Trophoblast cell (in vitro differentiated cells and primary cell): Measurements from ENCODE around the gene TPPP.
A peak's percentile ranks its signal among the peaks of the same experiment; 100 is the strongest.

Source experiments
- DNase-seq, 2 donors: peaks; one replicate each; pipeline ENCODE4 v3.0.0-alpha.2; 2016
- H2AFZ ChIP-seq: 2 replicates; pipeline ENCODE4 v1.6.1; 2013; ENCODE audit warnings: low read length, moderate library complexity, mild to moderate bottlenecking; ENCODE audit not compliant: insufficient read depth, poor library complexity
- H2AK5ac ChIP-seq: 2 replicates; pipeline ENCODE4 v1.6.1; 2013; ENCODE audit warnings: mild to moderate bottlenecking, low read length
- H2BK120ac ChIP-seq: 2 replicates; pipeline ENCODE4 v1.6.1; 2013; ENCODE audit warnings: low read length, mild to moderate bottlenecking, moderate library complexity; ENCODE audit not compliant: insufficient read depth, poor library complexity
- H2BK12ac ChIP-seq: 2 replicates; pipeline ENCODE4 v1.6.1; 2013; ENCODE audit warnings: mild to moderate bottlenecking, low read length, moderate library complexity
- H2BK5ac ChIP-seq: 2 replicates; pipeline ENCODE4 v1.6.1; 2013; ENCODE audit warnings: low read length, low read depth, moderate library complexity, mild to moderate bottlenecking; ENCODE audit not compliant: poor library complexity
- H3K14ac ChIP-seq: 2 replicates; pipeline ENCODE4 v1.6.1; 2013; ENCODE audit warnings: mild to moderate bottlenecking, low read length
- H3K18ac ChIP-seq: 2 replicates; pipeline ENCODE4 v1.6.1; 2013; ENCODE audit warnings: mild to moderate bottlenecking, low read length
- H3K23ac ChIP-seq: 2 replicates; pipeline ENCODE4 v1.6.1; 2013; ENCODE audit warnings: low read length
- H3K27ac ChIP-seq: 2 replicates; pipeline ENCODE4 v1.5.1; 2013; ENCODE audit warnings: low read depth, mild to moderate bottlenecking, inconsistent platforms, low read length, moderate library complexity
- H3K27me3 ChIP-seq: 2 replicates; pipeline ENCODE4 v1.6.1; 2013; ENCODE audit warnings: inconsistent platforms, mild to moderate bottlenecking, low read length, moderate library complexity; ENCODE audit not compliant: insufficient read depth
- H3K36me3 ChIP-seq, 2 experiments: 1 replicate in 1 of 2; 2 replicates in 1 of 2; pipeline ENCODE4 v1.6.1; 2013; ENCODE audit warnings: low read length in 2 of 2, mild to moderate bottlenecking in 2 of 2, moderate library complexity in 1 of 2; ENCODE audit not compliant: insufficient read depth in 2 of 2, control insufficient read depth in 1 of 2
- H3K4ac ChIP-seq: 2 replicates; pipeline ENCODE4 v1.6.1; 2013; ENCODE audit warnings: low read depth, mild to moderate bottlenecking, low read length, moderate library complexity
- H3K4me1 ChIP-seq, 2 experiments: 1 replicate in 1 of 2; 2 replicates in 1 of 2; pipeline ENCODE4 v1.6.1; 2013; ENCODE audit warnings: low read length in 2 of 2, mild to moderate bottlenecking in 2 of 2, moderate library complexity in 1 of 2; ENCODE audit not compliant: insufficient read depth in 2 of 2, control insufficient read depth in 1 of 2
- H3K4me2 ChIP-seq: 2 replicates; pipeline ENCODE4 v1.6.1; 2013; ENCODE audit warnings: inconsistent platforms, mild to moderate bottlenecking, low read length, moderate library complexity
- H3K4me3 ChIP-seq: 2 replicates; pipeline ENCODE4 v1.5.1; 2013; ENCODE audit warnings: mild to moderate bottlenecking, low read depth, low read length, inconsistent platforms
- H3K79me1 ChIP-seq: one replicate; pipeline ENCODE4 v1.6.1; 2013; ENCODE audit warnings: low read length
- H3K79me2 ChIP-seq: 2 replicates; pipeline ENCODE4 v1.6.1; 2013; ENCODE audit warnings: low read length, mild to moderate bottlenecking; ENCODE audit not compliant: control insufficient read depth, insufficient read depth, poor library complexity
- H3K9ac ChIP-seq: 2 replicates; pipeline ENCODE4 v1.6.1; 2013; ENCODE audit warnings: mild to moderate bottlenecking, low read length
- H3K9me3 ChIP-seq: 2 replicates; pipeline ENCODE4 v1.6.1; 2013; ENCODE audit warnings: low read depth, mild to moderate bottlenecking, control low read depth, inconsistent platforms, low read length; ENCODE audit not compliant: insufficient read depth
- H4K12ac ChIP-seq: 2 replicates; pipeline ENCODE4 v1.6.1; 2013; ENCODE audit warnings: low read depth, mild to moderate bottlenecking, low read length, moderate library complexity
- H4K8ac ChIP-seq: 2 replicates; pipeline ENCODE4 v1.6.1; 2013; ENCODE audit warnings: low read depth, mild to moderate bottlenecking, low read length, moderate library complexity
- H4K91ac ChIP-seq: one replicate; pipeline ENCODE4 v1.6.1; 2013; ENCODE audit warnings: low read depth, mild to moderate bottlenecking, low read length, moderate library complexity
- WGBS: extraction: QIAGEN DNeasy Blood & Tissue Kit; methylation state at CpG from one replicate; pipeline ENCODE4 v1.1.7; 2013; ENCODE audit warnings: missing lambda C conversion rate; ENCODE audit not compliant: insufficient read length, insufficient coverage; ENCODE audit errors: extremely low coverage; 5-methylcytosine and 5-hydroxymethylcytosine counted together

The TPPP gene

GRCh38 chr5:655406-655805, 37.7 kb downstream of the TPPP start:
- Histone ChIP-seq H2BK5ac (no peak overlapping the region), H3K27me3 (no peaks in the 10 kb centered on the region), H3K27ac (no peak overlapping the region), H3K79me1 (no peaks in the 10 kb centered on the region), H3K4ac (no peak overlapping the region), H3K9me3 (peaks cover 12% of the 10 kb centered on the region), H3K23ac (no peak overlapping the region), H3K18ac (no peak overlapping the region), H3K9ac (no peak overlapping the region), H3K36me3 (peaks cover 37 to 46% of the 10 kb centered on the region in 2 experiments), H2BK120ac (no peak overlapping the region), H3K14ac (no peak overlapping the region), H2BK12ac (no peak overlapping the region), H4K91ac (no peak overlapping the region), H3K4me3 (no peak overlapping the region), H2AK5ac (no peak overlapping the region), H3K79me2 (no peaks in the 10 kb centered on the region), H4K8ac (no peak overlapping the region), H3K4me2 (no peak overlapping the region), H2AFZ (no peak overlapping the region), H3K4me1 (no peaks in the 10 kb centered on the region), H4K12ac (no peak overlapping the region)
- no peak for DNase-seq
- WGBS: no CpG with 5 or more reads among the region's 13 CpGs

- H3K4ac ChIP-seq: no peak overlapping the region
- H4K8ac ChIP-seq: no peak overlapping the region
- H3K27me3 ChIP-seq: no peaks in the 10 kb centered on the region
- peak overlapping the region; percentile 55 for H3K23ac ChIP-seq
- H2BK5ac ChIP-seq: no peak overlapping the region
- no peak overlapping the region for H4K91ac ChIP-seq
- H3K27ac ChIP-seq: no peak overlapping the region
- H2AK5ac ChIP-seq: no peak overlapping the region
- H3K79me1 ChIP-seq: no peaks in the 10 kb centered on the region
- H3K36me3 ChIP-seq: peaks cover 29 to 38% of the 10 kb centered on the region in 2 experiments
- H2BK12ac ChIP-seq: no peak overlapping the region
- H3K79me2 ChIP-seq: no peaks in the 10 kb centered on the region
- no peak overlapping the region for H2BK120ac ChIP-seq
- H3K9me3 ChIP-seq: peaks cover 8% of the 10 kb centered on the region
- DNase-seq: no peak
- H3K4me1 ChIP-seq: no peaks in the 10 kb centered on the region
- H3K4me3 ChIP-seq: peak overlapping the region; percentile 48
- H3K4me2 ChIP-seq: no peak overlapping the region
- no peak overlapping the region for H4K12ac ChIP-seq
- no peak overlapping the region for H3K18ac ChIP-seq
- no CpG with 5 or more reads among the region's 17 CpGs for WGBS
- no peak overlapping the region for H3K9ac ChIP-seq
- no peak overlapping the region for H3K14ac ChIP-seq
- no peak overlapping the region for H2AFZ ChIP-seq
Measured at GRCh38 chr5:654071-654778, 38.9 kb downstream of the TPPP start.

GRCh38 chr5:652773-653350, 40.3 kb downstream of the TPPP start:
- H2BK12ac ChIP-seq: no peak overlapping the region
- no peaks in the 10 kb centered on the region for H3K79me2 ChIP-seq
- H3K4me1 ChIP-seq: no peaks in the 10 kb centered on the region
- no peak overlapping the region for H2BK5ac ChIP-seq
- DNase-seq: no peak
- WGBS: no CpG with 5 or more reads among the region's 11 CpGs
- no peak overlapping the region for H2BK120ac ChIP-seq
- no peaks in the 10 kb centered on the region for H3K27me3 ChIP-seq
- H4K91ac ChIP-seq: no peak overlapping the region
- H3K23ac ChIP-seq: no peak overlapping the region
- H3K27ac ChIP-seq: no peak overlapping the region
- no peak overlapping the region for H3K4me2 ChIP-seq
- H3K14ac ChIP-seq: no peak overlapping the region
- H3K9ac ChIP-seq: no peak overlapping the region
- peaks cover 11% of the 10 kb centered on the region for H3K9me3 ChIP-seq
- H4K12ac ChIP-seq: no peak overlapping the region
- no peak overlapping the region for H3K18ac ChIP-seq
- no peak overlapping the region for H2AFZ ChIP-seq
- no peak overlapping the region for H4K8ac ChIP-seq
- peaks cover 25 to 40% of the 10 kb centered on the region in 2 experiments for H3K36me3 ChIP-seq
- no peak overlapping the region for H3K4me3 ChIP-seq
- no peaks in the 10 kb centered on the region for H3K79me1 ChIP-seq
- no peak overlapping the region for H2AK5ac ChIP-seq
- no peak overlapping the region for H3K4ac ChIP-seq

- WGBS: no CpG with 5 or more reads among the region's 8 CpGs
- Histone ChIP-seq H3K27ac (no peak overlapping the region), H3K23ac (no peak overlapping the region), H3K4ac (no peak overlapping the region), H2BK120ac (no peak overlapping the region), H2BK12ac (no peak overlapping the region), H3K36me3 (peaks cover 27 to 41% of the 10 kb centered on the region in 2 experiments), H4K91ac (no peak overlapping the region), H3K9ac (no peak overlapping the region), H3K4me3 (no peak overlapping the region), H3K79me2 (no peaks in the 10 kb centered on the region), H2AFZ (no peak overlapping the region), H3K9me3 (peaks cover 11% of the 10 kb centered on the region), H3K4me1 (no peaks in the 10 kb centered on the region), H3K79me1 (no peaks in the 10 kb centered on the region), H3K18ac (no peak overlapping the region), H2BK5ac (no peak overlapping the region), H3K4me2 (no peak overlapping the region), H2AK5ac (no peak overlapping the region), H4K12ac (no peak overlapping the region), H4K8ac (no peak overlapping the region), H3K14ac (no peak overlapping the region), H3K27me3 (no peaks in the 10 kb centered on the region)
- DNase-seq: no peak
Measured at GRCh38 chr5:652023-652515, 41.1 kb downstream of the TPPP start.
